GM08714 (cell line): Measurements from ENCODE around the gene SHISA5.
"Not testable (repeated sequence)": the region's sequence is repeated elsewhere in the genome, so short reads cannot be mapped to it uniquely, and the experiment has no call there.

Experiments used
- H3K4me3 ChIP-seq: fragments of 200-500 bp; sonication (Bioruptor generic); 2 replicates; pipeline ENCODE4 v1.5.1; 2014; ENCODE audit warnings: mild to moderate bottlenecking, low read length, inconsistent platforms
- ZNF274 ChIP-seq: IDR thresholded peaks from 2 replicates; pipeline ENCODE4 v1.6.1; 2012; ENCODE audit warnings: mild to moderate bottlenecking, low read depth, low read length

SHISA5 gene

DNA sequence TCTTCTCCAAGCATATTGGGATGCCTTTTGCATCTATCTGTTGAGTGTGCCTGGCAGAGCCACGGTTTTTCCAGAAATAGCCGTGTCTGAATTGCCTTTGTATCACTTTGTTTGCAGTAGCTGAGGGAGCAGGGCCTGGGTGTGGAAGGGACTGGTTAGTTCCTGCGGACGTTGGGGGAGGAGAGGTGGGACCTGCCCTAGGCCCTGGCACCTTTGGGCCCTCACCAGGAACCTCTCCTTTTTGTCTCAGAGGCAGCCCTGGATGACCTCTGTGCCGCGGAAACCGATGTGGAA, 38.8 kb downstream of the SHISA5 start:
- H3K4me3 ChIP-seq = no peak overlapping the region
- TF ChIP-seq ZNF274 = no peak

DNA sequence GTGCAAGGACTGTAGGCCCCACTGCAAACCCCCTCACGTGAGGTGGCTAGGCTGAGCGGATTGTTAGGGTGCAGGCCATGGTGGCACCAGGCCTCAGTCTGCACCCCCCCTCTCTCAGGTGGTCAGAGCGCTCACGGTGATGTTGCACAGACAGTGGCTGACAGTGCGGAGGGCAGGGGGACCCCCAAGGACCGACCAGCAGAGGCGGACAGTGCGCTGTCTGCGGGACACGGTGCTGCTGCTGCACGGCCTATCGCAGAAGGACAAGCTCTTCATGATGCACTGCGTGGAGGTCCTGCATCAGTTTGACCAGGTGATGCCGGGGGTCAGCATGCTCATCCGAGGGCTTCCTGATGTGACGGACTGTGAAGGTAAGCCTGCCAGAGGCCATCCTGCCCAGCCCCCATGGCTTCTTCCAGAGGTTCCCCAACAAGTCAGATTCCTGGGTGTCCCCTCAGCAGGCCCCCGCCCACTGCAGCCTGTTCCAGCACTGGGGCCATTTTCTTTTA, 39.2 kb downstream of the SHISA5 start:
- no peak overlapping the region for H3K4me3 ChIP-seq
- no peak for TF ChIP-seq ZNF274

DNA sequence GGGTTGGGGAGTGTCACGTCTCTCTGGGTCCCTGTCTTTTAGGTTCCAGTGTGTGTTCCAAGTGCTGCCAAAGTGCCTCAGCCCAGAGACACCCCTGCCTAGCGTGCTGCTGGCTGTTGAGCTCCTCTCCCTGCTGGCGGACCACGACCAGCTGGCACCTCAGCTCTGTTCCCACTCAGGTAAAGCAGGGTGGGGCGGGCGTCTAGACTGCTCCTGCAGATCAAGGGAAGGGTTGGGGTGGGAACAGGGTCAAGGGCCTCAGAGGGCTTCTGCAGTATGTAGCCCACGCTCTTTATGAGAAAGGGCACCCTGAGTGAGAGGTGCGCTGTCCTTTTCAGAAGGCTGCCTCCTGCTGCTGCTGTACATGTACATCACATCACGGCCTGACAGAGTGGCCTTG, 40.3 kb downstream of the SHISA5 start:
- no peak for TF ChIP-seq ZNF274

DNA sequence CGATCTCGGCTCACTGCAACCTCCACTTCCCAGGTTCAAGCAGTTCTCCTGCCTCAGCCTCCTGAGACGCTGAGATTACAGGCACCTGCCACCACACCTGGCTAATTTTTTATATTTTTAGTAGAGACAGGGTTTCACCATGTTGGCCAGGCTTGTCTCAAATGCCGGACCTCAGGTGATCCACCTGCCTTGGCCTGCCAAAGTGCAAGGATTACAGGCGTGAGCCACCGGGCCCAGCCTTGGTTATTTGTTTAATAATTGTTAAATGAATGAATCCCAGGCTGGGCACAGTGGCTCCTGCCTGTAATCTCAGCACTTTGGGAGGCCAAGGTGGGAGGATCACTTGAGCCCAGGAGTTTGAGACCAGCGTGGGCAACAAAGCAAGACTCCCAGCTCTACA, 42.2 kb downstream of the SHISA5 start:
- not testable (repeated sequence) for H3K4me3 ChIP-seq

More for the DNA sequence above, 40.3 kb downstream of the SHISA5 start:
- no peak overlapping the region for H3K4me3 ChIP-seq

DNA sequence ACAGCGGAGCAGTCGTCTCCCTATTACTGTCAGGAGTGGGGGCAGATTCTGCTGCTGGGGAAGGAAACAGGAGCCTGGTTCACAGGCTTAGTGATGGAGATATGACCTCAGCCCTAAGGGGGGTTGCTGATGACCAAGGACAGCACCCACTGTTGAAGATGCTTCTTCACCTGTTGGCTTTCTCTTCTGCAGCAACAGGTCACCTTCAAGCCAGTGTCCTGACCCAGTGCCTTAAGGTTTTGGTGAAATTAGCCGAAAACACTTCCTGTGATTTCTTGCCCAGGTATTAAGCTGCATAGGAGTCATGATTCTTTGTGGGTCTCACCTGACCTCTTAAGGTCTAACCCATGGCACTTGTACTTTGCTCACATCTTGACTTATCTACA, 43.5 kb downstream of the SHISA5 start:
- H3K4me3 ChIP-seq = no peak overlapping the region
- TF ChIP-seq ZNF274 = no peak

DNA sequence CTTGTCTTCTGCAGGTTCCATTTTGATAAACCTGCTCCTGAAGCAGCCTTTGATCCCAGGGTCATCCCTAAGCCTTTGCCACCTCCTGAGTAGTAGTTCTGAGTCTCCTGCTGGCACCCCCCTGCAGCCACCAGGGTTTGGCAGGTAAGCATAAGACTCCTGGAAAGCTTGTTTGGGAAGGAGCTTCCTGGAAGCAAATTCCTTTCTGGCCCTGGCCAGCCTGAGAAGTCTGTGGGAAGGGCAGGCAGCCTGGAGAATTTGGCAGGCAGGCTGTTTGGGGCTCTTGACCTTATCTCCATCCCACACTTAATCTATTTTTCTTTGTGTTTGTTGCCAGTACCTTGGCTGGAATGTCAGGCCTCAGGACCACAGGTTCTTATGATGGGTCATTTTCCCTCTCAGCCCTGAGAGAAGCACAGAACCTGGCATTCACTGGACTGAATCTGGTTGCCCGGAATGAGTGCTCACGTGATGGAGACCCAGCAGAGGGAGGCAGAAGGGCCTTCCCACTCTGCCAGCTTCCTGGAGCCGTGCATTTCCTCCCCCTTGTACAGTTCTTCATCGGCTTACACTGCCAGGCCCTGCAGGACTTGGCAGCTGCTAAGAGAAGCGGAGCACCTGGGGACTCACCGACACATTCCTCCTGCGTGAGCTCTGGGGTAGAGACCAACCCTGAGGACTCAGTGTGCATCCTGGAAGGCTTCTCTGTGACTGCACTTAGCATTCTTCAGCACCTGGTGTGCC, 44.0 kb downstream of the SHISA5 start:
- no peak overlapping the region for H3K4me3 ChIP-seq
- TF ChIP-seq ZNF274 = no peak

DNA sequence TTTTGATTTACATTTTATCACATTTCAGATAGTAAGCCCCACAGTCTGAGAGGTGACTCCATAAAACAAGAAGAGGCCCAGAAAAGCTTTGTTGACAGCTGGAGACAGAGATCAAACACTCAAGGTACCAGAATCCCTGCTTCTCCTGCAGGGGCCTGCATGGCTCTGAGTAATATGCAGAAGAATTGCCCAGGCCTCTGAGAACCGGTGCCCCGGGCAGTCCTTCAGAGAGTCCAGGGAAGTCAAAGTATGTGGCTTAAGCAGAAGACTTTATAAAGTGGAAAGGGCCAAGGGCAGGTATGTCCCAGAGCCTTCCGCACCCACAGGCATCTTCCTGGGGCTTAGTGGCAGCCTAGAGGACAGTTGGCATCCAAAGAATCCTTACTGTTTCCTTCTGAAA, 44.6 kb downstream of the SHISA5 start:
- TF ChIP-seq ZNF274 = no peak
- H3K4me3 ChIP-seq = no peak overlapping the region

DNA sequence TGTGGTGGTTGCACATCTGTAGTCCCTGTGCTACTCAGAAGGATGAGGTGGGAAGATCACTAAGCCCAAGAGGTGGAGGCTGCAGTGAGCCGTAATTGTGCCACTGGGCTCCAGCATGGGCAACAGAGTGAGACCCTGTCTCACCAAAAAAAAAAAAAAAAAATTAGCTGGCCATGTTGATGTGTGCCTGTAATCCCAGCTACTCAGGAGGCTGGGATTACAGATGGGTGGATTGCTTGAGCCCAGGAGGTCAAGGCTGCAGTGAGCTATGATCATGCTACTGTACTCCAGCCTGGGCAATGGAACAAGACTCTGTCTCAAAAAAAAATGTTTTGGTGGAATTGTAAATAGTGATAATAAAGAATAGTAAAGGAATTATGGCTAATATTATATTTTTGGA, 47.5 kb downstream of the SHISA5 start:
- TF ChIP-seq ZNF274 = no peak
- H3K4me3 ChIP-seq = no peak overlapping the region

DNA sequence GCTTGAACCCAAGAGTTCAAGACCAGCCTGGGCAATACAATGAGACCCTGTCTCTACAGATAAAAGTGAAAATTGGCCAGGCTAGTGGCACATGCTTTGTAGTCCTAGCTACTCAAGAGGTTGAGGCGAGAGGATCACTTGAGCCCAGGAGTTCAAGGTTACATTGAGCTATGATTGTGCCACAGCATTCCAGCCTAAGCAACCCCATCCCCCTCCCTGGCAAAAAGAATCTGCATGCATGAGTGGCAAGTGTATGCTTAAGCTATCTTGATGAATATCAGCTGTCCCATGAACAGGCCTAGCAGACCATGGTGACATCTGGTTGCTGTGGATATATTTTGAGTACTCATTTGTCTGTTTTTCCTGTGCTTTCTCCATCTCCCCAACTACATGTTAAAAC, 52.7 kb downstream of the SHISA5 start:
- H3K4me3 ChIP-seq = no peak overlapping the region
- TF ChIP-seq ZNF274 = no peak

DNA sequence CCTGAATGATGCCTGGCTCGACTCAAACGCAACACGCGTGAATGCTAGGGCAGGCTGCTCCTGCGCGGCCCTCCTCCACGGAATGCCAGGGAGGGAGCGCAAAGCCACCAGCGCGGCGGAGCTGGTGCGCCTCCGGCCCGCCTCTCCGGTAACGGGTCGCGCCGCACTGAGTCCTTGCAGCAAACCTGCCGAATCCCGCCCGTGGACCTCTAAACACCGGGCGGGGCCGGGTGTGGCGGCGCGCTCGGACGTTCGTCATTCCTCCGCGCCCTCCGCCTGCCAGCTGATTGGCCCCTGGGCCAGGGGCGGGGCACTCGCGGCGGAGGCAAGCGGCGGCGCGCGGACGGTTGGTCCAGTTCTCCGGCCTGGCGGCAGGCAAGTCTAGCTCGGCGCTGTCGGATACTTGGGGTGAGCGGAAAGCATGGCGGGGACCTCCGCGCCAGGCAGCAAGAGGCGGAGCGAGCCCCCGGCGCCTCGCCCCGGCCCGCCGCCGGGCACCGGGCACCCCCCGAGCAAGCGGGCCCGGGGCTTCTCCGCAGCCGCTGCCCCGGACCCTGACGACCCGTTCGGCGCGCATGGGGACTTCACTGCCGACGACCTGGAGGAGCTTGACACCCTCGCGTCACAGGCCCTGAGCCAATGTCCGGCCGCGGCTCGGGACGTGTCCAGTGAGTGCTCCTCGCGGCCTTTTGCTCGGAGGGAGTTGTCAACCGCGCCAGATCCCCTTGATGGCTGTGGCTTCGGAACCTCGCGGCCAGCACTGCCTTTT, 57.4 kb downstream of the SHISA5 start, which contains the start of gene ATRIP:
Gene ATRIP, plus strand, starts transcription at position 313 of the 769 bp plus-strand sequence. Its CDS starts 109 bp downstream, at position 422.
- no peak for TF ChIP-seq ZNF274
- H3K4me3 ChIP-seq = peak within 1 kb of the TSS; percentile 88

DNA sequence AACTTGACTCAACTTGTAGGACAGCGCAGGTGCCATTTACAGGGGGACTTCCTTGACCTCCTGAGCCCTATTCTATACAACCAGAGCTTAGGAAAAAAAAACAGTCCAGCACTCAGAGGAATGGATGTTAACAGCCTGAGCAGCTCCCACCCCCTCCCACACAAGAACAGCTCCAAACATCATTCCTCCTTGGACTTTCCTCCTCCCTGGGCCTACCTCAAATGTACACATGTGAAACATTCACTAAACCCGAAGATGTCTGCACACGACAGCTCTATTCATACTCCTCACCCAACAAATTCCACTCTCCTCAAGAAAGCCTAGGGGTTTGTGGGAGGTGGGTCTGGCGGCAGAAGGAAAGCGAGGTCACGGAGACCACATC, 57.9 kb downstream of the SHISA5 start:
- H3K4me3 ChIP-seq = peak overlapping the region; percentile 88

DNA sequence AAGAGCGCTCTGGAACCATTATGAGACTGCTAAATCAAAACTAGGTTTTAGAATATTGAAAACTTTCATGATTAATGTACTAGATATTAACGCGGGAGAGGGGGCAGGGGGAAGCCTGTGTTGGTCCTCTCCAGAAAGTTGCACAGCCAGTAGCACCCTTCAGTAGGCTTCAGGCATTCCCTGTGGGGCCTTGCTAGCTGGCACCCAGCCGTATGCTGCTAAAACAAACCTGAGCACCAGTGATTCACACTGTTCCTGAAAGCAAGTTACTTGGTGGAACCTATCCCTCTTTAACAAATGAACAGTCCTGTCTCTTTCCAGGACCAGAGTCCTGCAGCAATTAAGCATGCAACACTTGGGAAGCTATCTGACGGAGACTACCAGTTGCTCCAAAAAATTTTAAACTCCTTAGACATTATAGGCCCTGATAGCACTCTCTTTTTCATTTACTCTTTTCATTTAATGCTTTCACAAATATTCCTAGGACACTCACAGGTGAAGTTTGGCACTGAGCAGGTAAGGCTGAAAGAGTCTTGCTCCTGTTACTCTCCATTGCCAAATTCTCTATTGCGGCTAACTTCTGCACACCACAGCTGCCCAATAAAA, 58.6 kb downstream of the SHISA5 start:
- peak overlapping the region; percentile 88; the same call in 1 of the 2 replicates for H3K4me3 ChIP-seq
- TF ChIP-seq ZNF274 = no peak

More for the DNA sequence above, 57.9 kb downstream of the SHISA5 start:
- no peak for TF ChIP-seq ZNF274

DNA sequence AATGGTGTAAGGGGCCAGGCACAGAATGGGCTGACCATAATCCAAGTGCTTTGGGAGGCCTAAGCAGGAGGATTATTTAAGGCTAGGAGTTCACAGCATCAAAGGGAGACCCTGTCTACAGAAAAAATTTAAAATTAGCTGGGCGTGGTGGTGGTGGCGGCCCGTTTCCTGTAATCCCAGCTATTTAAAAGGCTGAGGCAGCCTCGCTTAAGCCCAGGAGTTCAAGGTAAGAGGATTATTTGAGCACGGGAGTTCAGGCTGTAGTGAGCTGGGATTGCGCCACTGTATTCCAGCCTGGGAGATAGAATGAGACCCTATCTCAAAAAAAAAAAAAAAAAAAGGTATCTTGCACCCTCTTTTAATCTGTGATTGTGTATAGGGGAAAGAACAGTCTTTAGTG, 62.0 kb downstream of the SHISA5 start:
- TF ChIP-seq ZNF274 = no peak
- H3K4me3 ChIP-seq = peak overlapping the region; percentile 98; the same call in 1 of the 2 replicates

DNA sequence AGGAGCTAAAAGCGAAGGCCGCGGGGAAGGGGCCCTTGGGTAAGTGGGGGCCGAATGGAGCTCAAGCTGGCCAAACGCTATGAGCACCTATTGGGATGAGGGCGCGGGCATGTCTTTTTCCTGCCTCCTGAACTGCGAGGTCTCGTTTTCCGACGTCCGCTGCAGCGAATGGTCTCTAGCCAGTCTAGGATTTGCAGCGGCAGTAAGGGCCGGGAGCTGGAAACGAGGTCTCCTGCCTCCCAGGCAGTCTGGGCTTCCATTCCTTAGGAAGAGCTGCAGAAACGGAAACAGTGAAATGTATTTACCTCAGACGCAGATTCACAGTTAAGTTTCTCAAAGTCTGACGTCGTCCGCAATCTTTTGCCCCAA, 63.4 kb downstream of the SHISA5 start:
- H3K4me3 ChIP-seq = peak overlapping the region; percentile 98
- no peak for TF ChIP-seq ZNF274
